ENCODE measurements around the gene VDR.

The VDR gene

GRCh38 chr12:47852096-47852571 is 52.7 kb downstream of the VDR start:
- H3K4me3 ChIP-seq (ENCODE audit: low read depth, low read length) = no peak overlapping the region
- TF ChIP-seq CTCF (IDR thresholded peaks at IDR 0.05; ENCODE audit: low read depth, low read length) = no peak

DNA sequence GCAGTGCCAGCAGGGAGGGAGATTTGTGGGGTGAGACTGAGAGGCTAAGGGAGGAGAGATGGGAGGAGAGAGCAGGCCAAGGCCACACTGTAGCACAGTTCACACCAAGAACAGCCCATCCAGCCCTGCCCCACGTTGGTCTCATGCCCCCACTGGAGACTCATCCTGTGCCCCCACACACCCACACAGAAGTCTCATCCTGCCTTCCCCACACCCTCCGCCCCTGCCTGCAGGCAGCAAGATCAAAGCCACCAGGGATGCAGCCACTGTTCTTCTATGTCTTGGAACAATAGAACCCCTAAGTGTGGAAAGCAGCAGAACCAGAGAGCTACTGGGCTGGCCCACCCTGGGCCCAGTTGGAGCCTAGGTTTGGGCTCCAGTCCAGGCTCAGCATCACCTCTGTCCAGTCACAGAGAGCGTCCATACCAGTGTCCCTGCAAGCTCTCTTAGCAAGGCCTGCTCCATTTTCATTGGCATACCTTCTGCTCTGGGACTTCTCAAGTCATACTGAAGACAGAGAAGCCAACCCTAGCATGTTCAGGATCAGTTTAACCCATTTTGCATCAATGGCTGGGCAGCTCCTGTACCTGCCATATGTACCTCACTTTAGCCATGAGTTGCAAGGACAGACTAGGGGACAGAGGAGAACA is 53.4 kb downstream of the VDR start:
- H3K4me3 ChIP-seq (ENCODE audit: low read depth, low read length) = no peak overlapping the region
- no peak for TF ChIP-seq CTCF (IDR thresholded peaks at IDR 0.05; ENCODE audit: low read depth, low read length)

DNA sequence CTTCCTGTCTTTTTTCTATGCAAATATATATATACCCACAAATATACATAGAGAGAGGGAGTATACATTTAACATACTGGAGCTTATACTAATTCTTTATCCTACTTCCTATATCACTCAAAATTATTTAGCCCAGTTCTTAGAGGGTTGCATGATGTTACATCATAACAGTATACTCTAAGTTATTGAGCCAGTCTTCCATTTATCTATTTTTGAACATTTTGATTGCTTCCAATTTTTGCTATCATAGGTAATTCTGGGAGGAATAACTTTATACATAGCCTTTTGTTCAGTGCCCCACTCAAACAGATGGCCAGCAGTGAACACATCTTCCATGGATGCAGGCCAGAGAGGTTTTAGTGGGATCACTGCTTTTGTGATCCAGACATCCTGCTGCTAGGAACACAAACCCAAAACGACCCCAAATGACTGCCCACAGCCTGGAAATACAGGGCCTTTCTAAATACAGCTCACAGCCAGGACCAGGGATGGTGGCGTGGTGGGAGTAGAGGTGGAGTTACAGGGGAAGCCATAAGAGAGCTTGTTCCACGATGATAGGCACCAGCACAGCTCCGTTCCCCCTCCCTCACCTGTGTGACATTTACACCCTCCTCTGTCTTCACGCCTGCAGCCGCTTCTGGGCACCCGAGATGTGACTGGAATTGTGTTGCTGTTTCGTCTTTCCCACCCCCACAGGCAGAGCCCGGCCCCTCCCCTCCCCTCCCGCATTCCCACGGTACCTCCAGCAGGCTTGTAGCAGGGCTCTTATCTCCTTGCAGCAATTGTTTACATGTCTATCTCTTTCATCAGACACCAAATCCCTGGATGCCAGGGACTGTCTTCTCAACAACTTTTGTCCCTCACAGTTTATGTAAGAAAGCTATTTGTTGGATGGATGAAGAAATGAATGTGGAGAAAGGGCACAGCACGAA is 54.4 kb downstream of the VDR start:
- no peak overlapping the region for H3K4me3 ChIP-seq (ENCODE audit: low read depth, low read length)
- no peak for TF ChIP-seq CTCF (IDR thresholded peaks at IDR 0.05; ENCODE audit: low read depth, low read length)

DNA sequence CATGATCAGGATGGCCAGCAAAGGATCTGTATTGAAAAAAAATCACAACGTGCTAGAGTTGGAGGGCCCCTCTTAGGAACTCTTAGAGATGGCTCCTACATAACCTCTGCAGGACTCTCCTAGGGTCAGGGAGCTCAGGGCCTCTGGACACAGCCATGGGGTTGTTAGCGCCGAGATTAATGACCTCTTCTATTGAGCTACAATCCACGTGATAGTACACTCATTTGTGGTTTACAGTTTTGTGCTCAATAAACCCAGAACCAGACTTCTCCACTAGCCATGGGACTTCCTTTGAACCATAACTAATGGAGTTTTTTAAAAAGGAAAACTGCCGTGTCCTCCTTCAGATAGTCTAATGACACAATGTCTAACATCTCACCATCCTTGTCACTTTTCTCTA is 55.5 kb downstream of the VDR start:
- no peak overlapping the region for H3K4me3 ChIP-seq (ENCODE audit: low read depth, low read length)
- TF ChIP-seq CTCF (IDR thresholded peaks at IDR 0.05; ENCODE audit: low read depth, low read length) = no peak

DNA sequence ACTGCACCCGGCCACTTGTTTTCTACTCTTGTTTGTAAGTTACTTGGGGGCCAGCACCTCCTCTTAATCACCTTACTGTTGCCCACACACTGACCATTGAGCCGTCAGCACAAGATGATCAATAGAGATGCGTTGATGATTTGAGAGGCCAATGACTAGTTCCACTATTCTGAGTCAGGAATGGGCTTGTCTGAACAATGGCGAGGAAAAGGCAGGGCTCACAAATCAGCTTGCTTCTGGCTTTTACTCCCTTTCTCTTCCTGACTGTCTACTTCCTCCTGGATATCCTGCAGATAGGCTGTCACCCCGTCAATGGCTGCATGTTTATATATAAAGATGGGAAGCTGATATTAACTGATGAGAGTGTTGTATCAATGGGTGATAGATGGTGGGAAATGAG is 55.9 kb downstream of the VDR start:
- TF ChIP-seq CTCF (IDR thresholded peaks at IDR 0.05; ENCODE audit: low read depth, low read length) = no peak

GRCh38 chr12:47846294-47846996 is 58.3 kb downstream of the VDR start:
- no peak for TF ChIP-seq CTCF (IDR thresholded peaks at IDR 0.05; ENCODE audit: low read depth, low read length)
- no peak overlapping the region for H3K4me3 ChIP-seq (ENCODE audit: low read depth, low read length)

More for the DNA sequence above, 55.9 kb downstream of the VDR start:
- H3K4me3 ChIP-seq (ENCODE audit: low read depth, low read length) = no peak overlapping the region

Data from WI38 (cell line).